Measurements from ENCODE around the gene MAP6.
"Not testable (repeated sequence)": the region's sequence is repeated elsewhere in the genome, so short reads cannot be mapped to it uniquely, and the experiment has no call there.

MAP6 gene

GRCh38 chr11:75588051-75588481 is 80.8 kb downstream of the MAP6 start:
- DNase-seq = no peak

GRCh38 chr11:75586395-75586794 is 82.4 kb downstream of the MAP6 start:
- no peak for DNase-seq

GRCh38 chr11:75585293-75585670 is 83.6 kb downstream of the MAP6 start:
- DNase-seq = no peak

- DNase-seq = not testable (repeated sequence)
Observed at GRCh38 chr11:75584659-75585292, 84.1 kb downstream of the MAP6 start.

- DNase-seq = no peak
Observed at GRCh38 chr11:75583718-75584658, 84.8 kb downstream of the MAP6 start.

- DNase-seq = peak; percentile 24
Observed at GRCh38 chr11:75582895-75583717, 85.7 kb downstream of the MAP6 start.

GRCh38 chr11:75582506-75582894 is 86.3 kb downstream of the MAP6 start:
- DNase-seq = no peak

GRCh38 chr11:75579841-75580240 is 89.0 kb downstream of the MAP6 start:
- no peak for DNase-seq

GRCh38 chr11:75578977-75579376 is 89.9 kb downstream of the MAP6 start:
- DNase-seq = no peak

- peak; percentile 36 for DNase-seq
Observed at GRCh38 chr11:75577207-75577606, 91.6 kb downstream of the MAP6 start.

GRCh38 chr11:75576499-75576918 is 92.3 kb downstream of the MAP6 start:
- DNase-seq = no peak

GRCh38 chr11:75576017-75576416 is 92.8 kb downstream of the MAP6 start:
- DNase-seq = no peak

GRCh38 chr11:75574698-75575602 is 93.9 kb downstream of the MAP6 start:
- no peak for DNase-seq

GRCh38 chr11:75572744-75573143 is 96.1 kb downstream of the MAP6 start:
- no peak for DNase-seq

- DNase-seq = no peak
Observed at GRCh38 chr11:75571625-75572024, 97.2 kb downstream of the MAP6 start.

- no peak for DNase-seq
Observed at GRCh38 chr11:75570559-75571139, 98.2 kb downstream of the MAP6 start.

GRCh38 chr11:75568616-75569219 is 100.1 kb downstream of the MAP6 start:
- DNase-seq = no peak

- DNase-seq = no peak
Observed at GRCh38 chr11:75567971-75568370, 100.9 kb downstream of the MAP6 start.

- no peak for DNase-seq
Observed at GRCh38 chr11:75566763-75567279, 102.0 kb downstream of the MAP6 start.

- DNase-seq = no peak
Observed at GRCh38 chr11:75565916-75566762, 102.7 kb downstream of the MAP6 start.

Data from stimulated activated CD4-positive, alpha-beta T cell treated with anti-CD3 and anti-CD28 coated beads, Interleukin-1b, Interleukin-23, amount 100 ng/mL, for 48 hours (primary cell).